GM12801 (cell line): Measurements from ENCODE around the gene TP53I3.

Source experiments
- CTCF ChIP-seq: IDR thresholded peaks from one replicate; pipeline ENCODE4 v1.5.1; 2011; ENCODE audit warnings: control low read depth; ENCODE audit not compliant: insufficient read length; ENCODE audit errors: extremely low read depth

The TP53I3 gene

GRCh38 chr2:24106786-24107185, 22.2 kb upstream of the TP53I3 start:
- TF ChIP-seq CTCF: no peak

DNA sequence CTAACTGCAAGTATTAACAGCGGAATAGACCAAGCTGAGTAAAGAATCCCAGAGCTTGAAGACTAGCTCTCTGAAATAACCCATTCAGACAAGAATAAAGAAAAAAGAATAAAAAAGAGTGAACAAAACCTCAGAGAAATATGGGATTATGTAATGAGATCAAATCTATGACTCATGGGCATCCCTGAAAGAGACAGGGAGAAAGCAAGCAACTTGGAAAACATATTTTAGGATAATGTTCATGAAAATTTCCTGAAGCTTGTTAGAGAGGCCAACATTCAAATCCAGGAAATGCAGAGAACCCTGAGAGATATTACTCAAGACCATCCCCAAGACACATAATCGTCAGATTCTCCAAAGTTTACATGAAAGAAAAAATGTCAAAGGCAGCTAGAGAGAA, 21.2 kb upstream of the TP53I3 start:
- no peak for TF ChIP-seq CTCF

DNA sequence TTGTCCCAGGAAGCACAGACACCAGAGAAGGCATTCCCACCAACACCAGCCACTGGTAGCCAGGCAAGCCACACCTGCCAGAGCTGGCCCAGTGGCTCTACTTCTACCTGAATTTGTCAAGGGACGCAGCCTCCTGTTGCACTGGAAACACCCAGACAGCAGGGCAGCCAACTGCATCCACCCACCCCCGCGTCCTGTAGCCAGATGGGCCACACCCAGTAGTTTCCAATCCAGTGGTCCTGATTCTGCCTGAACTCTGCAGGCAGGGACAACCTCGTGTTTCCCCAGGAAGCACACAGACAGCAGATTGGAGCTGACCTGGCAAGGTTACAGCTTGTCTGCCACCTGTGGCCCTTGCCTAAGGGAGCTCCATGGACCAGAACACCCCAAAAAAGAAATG, 20.3 kb upstream of the TP53I3 start:
- TF ChIP-seq CTCF: no peak

GRCh38 chr2:24104110-24104650, 19.5 kb upstream of the TP53I3 start:
- TF ChIP-seq CTCF: no peak

DNA sequence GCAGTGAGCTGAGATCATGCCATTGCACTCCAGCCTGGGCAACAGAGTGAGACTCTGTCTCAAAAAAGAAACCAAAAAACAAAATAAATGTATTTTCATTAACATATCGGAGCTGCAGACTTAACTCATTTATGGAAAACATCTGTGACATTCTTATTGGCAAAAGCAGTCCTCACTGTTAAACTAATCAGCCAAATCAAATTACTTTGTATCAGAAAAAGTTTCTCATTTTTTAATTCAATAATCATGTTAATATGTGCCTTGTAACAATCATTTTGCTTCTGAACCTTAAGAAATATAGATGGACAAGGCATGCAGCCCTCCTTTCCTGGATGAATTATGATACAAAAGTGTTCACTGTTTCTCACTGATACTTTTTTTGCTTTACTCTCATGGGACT, 18.0 kb upstream of the TP53I3 start:
- TF ChIP-seq CTCF: no peak

DNA sequence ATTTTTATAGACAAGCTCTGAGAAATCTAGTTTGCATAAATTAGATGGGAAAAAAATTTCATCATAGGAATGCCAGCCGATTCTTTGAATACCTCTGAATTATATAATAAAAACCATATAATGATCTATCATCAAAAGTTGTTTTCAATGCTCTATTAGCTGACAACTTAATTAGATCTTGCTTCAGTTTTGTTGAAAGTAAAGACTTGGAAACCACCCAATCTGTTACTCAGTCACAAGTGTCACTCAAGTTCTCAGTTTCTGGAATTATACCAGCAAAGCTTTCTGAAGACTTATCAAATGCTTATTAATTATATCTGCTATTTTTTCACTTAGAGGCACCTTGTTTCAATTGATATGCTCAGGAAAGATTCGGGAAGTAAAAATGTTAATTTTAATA, 17.4 kb upstream of the TP53I3 start:
- TF ChIP-seq CTCF: no peak

- no peak for TF ChIP-seq CTCF
Observed at GRCh38 chr2:24088821-24089359, 4.3 kb upstream of the TP53I3 start.
